Trophoblast cell (in vitro differentiated cells and primary cell): ENCODE results near the gene PIP5K1C.

Experiments
- DNase-seq, 2 donors: peaks; one replicate each; pipeline ENCODE4 v3.0.0-alpha.2; 2016
- H2AFZ ChIP-seq: 2 replicates; pipeline ENCODE4 v1.6.1; 2013; ENCODE audit warnings: low read length, moderate library complexity, mild to moderate bottlenecking; ENCODE audit not compliant: insufficient read depth, poor library complexity
- H2AK5ac ChIP-seq: 2 replicates; pipeline ENCODE4 v1.6.1; 2013; ENCODE audit warnings: mild to moderate bottlenecking, low read length
- H2BK120ac ChIP-seq: 2 replicates; pipeline ENCODE4 v1.6.1; 2013; ENCODE audit warnings: low read length, mild to moderate bottlenecking, moderate library complexity; ENCODE audit not compliant: insufficient read depth, poor library complexity
- H2BK12ac ChIP-seq: 2 replicates; pipeline ENCODE4 v1.6.1; 2013; ENCODE audit warnings: mild to moderate bottlenecking, low read length, moderate library complexity
- H2BK5ac ChIP-seq: 2 replicates; pipeline ENCODE4 v1.6.1; 2013; ENCODE audit warnings: low read length, low read depth, moderate library complexity, mild to moderate bottlenecking; ENCODE audit not compliant: poor library complexity
- H3K14ac ChIP-seq: 2 replicates; pipeline ENCODE4 v1.6.1; 2013; ENCODE audit warnings: mild to moderate bottlenecking, low read length
- H3K18ac ChIP-seq: 2 replicates; pipeline ENCODE4 v1.6.1; 2013; ENCODE audit warnings: mild to moderate bottlenecking, low read length
- H3K23ac ChIP-seq: 2 replicates; pipeline ENCODE4 v1.6.1; 2013; ENCODE audit warnings: low read length
- H3K27ac ChIP-seq: 2 replicates; pipeline ENCODE4 v1.5.1; 2013; ENCODE audit warnings: low read depth, mild to moderate bottlenecking, inconsistent platforms, low read length, moderate library complexity
- H3K27me3 ChIP-seq: 2 replicates; pipeline ENCODE4 v1.6.1; 2013; ENCODE audit warnings: inconsistent platforms, mild to moderate bottlenecking, low read length, moderate library complexity; ENCODE audit not compliant: insufficient read depth
- H3K36me3 ChIP-seq, 2 experiments: 1 replicate in 1 of 2; 2 replicates in 1 of 2; pipeline ENCODE4 v1.6.1; 2013; ENCODE audit warnings: low read length in 2 of 2, mild to moderate bottlenecking in 2 of 2, moderate library complexity in 1 of 2; ENCODE audit not compliant: insufficient read depth in 2 of 2, control insufficient read depth in 1 of 2
- H3K4ac ChIP-seq: 2 replicates; pipeline ENCODE4 v1.6.1; 2013; ENCODE audit warnings: low read depth, mild to moderate bottlenecking, low read length, moderate library complexity
- H3K4me1 ChIP-seq, 2 experiments: 1 replicate in 1 of 2; 2 replicates in 1 of 2; pipeline ENCODE4 v1.6.1; 2013; ENCODE audit warnings: low read length in 2 of 2, mild to moderate bottlenecking in 2 of 2, moderate library complexity in 1 of 2; ENCODE audit not compliant: insufficient read depth in 2 of 2, control insufficient read depth in 1 of 2
- H3K4me2 ChIP-seq: 2 replicates; pipeline ENCODE4 v1.6.1; 2013; ENCODE audit warnings: inconsistent platforms, mild to moderate bottlenecking, low read length, moderate library complexity
- H3K4me3 ChIP-seq: 2 replicates; pipeline ENCODE4 v1.5.1; 2013; ENCODE audit warnings: mild to moderate bottlenecking, low read depth, low read length, inconsistent platforms
- H3K79me1 ChIP-seq: one replicate; pipeline ENCODE4 v1.6.1; 2013; ENCODE audit warnings: low read length
- H3K79me2 ChIP-seq: 2 replicates; pipeline ENCODE4 v1.6.1; 2013; ENCODE audit warnings: low read length, mild to moderate bottlenecking; ENCODE audit not compliant: control insufficient read depth, insufficient read depth, poor library complexity
- H3K9ac ChIP-seq: 2 replicates; pipeline ENCODE4 v1.6.1; 2013; ENCODE audit warnings: mild to moderate bottlenecking, low read length
- H3K9me3 ChIP-seq: 2 replicates; pipeline ENCODE4 v1.6.1; 2013; ENCODE audit warnings: low read depth, mild to moderate bottlenecking, control low read depth, inconsistent platforms, low read length; ENCODE audit not compliant: insufficient read depth
- H4K12ac ChIP-seq: 2 replicates; pipeline ENCODE4 v1.6.1; 2013; ENCODE audit warnings: low read depth, mild to moderate bottlenecking, low read length, moderate library complexity
- H4K8ac ChIP-seq: 2 replicates; pipeline ENCODE4 v1.6.1; 2013; ENCODE audit warnings: low read depth, mild to moderate bottlenecking, low read length, moderate library complexity
- H4K91ac ChIP-seq: one replicate; pipeline ENCODE4 v1.6.1; 2013; ENCODE audit warnings: low read depth, mild to moderate bottlenecking, low read length, moderate library complexity
- WGBS: extraction: QIAGEN DNeasy Blood & Tissue Kit; methylation state at CpG from one replicate; pipeline ENCODE4 v1.1.7; 2013; ENCODE audit warnings: missing lambda C conversion rate; ENCODE audit not compliant: insufficient read length, insufficient coverage; ENCODE audit errors: extremely low coverage; 5-methylcytosine and 5-hydroxymethylcytosine counted together

The PIP5K1C gene

DNA sequence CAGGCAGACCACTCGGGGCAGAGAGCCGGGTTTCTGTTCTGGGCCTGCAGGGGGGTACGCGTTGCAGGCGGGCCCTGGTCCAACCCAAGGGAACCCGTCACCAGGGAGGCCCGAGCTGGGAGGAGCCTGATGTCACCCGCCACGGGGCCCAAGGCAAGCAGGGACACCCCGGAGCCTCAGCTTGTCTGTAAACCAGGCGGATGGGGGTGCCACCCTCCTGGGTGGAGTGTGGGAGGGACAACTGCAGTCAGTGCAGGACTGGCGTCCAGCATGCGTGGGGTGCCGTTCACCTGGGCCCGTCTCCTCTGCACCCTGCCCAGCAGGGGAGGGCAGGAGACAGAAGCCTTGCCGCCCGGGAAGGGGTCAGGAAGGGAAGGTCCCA is 80.6 kb downstream of the PIP5K1C start:
- no peaks in the 10 kb centered on the region for H3K79me1 ChIP-seq
- H3K4me2 ChIP-seq: no peak overlapping the region
- no peak overlapping the region for H3K4me3 ChIP-seq
- no peak overlapping the region for H2AK5ac ChIP-seq
- H2AFZ ChIP-seq: no peak overlapping the region
- no peak overlapping the region for H3K9ac ChIP-seq
- peaks cover 58 to 59% of the 10 kb centered on the region in 2 experiments for H3K36me3 ChIP-seq
- H3K9me3 ChIP-seq: no peaks in the 10 kb centered on the region
- H3K18ac ChIP-seq: no peak overlapping the region
- H2BK5ac ChIP-seq: no peak overlapping the region
- H3K27ac ChIP-seq: no peak overlapping the region
- H3K79me2 ChIP-seq: no peaks in the 10 kb centered on the region
- no peak overlapping the region for H2BK12ac ChIP-seq
- no peak overlapping the region for H4K91ac ChIP-seq
- no peak overlapping the region for H2BK120ac ChIP-seq
- no peak overlapping the region for H3K14ac ChIP-seq
- peaks cover 0 to 6% of the 10 kb centered on the region in 2 experiments for H3K4me1 ChIP-seq
- H4K12ac ChIP-seq: no peak overlapping the region
- H4K8ac ChIP-seq: no peak overlapping the region
- no CpG with 5 or more reads among the region's 17 CpGs for WGBS
- H3K23ac ChIP-seq: no peak overlapping the region
- H3K4ac ChIP-seq: no peak overlapping the region
- no peak for DNase-seq
- no peaks in the 10 kb centered on the region for H3K27me3 ChIP-seq

DNA sequence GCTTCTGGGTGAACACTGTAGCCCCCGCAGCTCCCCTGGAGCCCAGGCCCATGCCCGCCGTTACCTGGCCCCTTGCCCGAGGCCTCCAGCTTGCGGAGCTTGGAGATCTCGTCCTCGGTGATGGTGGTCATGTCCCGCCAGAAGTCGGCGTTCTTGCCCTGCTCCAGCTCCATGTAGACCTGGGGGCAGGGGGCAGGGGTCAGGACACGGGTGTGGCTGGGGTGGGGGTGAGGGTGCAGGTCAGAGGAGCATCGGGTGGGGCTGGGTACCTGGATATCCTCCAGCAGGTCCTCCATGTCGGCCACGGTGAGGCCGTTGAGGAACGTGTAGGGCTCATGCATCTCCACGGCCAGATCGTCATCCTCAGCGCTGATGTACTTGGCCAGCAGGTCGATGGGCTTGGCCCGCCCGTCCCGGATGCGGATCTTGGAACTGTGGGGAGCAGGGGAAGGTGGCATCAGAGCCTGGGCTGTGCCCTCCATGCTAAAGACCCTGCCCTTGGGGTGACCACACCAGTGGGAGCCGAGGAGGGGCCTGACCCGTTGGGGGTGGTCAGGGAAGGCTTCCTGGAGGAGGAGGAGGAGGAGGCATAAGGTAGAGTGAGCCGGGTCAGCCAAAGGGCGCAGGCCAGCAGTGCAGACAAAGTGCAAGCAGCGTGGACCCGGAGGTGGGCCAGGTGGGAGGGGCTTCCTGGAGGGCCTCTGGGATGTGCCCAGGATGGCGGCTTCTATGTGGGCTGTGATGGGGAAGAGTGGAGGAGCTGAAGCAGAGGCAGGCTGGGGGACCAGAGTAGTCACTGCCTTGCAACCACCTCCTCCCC is 81.2 kb downstream of the PIP5K1C start:
- Histone ChIP-seq H3K14ac (no peak overlapping the region), H3K79me1 (no peaks in the 10 kb centered on the region), H3K9me3 (no peaks in the 10 kb centered on the region), H3K4me3 (no peak overlapping the region), H3K4me2 (no peak overlapping the region), H3K23ac (no peak overlapping the region), H4K12ac (no peak overlapping the region), H2BK5ac (no peak overlapping the region), H4K91ac (no peak overlapping the region), H3K4me1 (peaks cover 0 to 6% of the 10 kb centered on the region in 2 experiments), H4K8ac (no peak overlapping the region), H3K4ac (no peak overlapping the region), H2BK12ac (no peak overlapping the region), H2AK5ac (no peak overlapping the region), H3K27me3 (no peaks in the 10 kb centered on the region), H3K79me2 (no peaks in the 10 kb centered on the region), H3K18ac (no peak overlapping the region), H3K9ac (no peak overlapping the region), H3K36me3 (peaks cover 59 to 61% of the 10 kb centered on the region in 2 experiments), H2AFZ (no peak overlapping the region), H3K27ac (no peak overlapping the region), H2BK120ac (no peak overlapping the region)
- WGBS: no CpG with 5 or more reads among the region's 31 CpGs
- DNase-seq: no peak

DNA sequence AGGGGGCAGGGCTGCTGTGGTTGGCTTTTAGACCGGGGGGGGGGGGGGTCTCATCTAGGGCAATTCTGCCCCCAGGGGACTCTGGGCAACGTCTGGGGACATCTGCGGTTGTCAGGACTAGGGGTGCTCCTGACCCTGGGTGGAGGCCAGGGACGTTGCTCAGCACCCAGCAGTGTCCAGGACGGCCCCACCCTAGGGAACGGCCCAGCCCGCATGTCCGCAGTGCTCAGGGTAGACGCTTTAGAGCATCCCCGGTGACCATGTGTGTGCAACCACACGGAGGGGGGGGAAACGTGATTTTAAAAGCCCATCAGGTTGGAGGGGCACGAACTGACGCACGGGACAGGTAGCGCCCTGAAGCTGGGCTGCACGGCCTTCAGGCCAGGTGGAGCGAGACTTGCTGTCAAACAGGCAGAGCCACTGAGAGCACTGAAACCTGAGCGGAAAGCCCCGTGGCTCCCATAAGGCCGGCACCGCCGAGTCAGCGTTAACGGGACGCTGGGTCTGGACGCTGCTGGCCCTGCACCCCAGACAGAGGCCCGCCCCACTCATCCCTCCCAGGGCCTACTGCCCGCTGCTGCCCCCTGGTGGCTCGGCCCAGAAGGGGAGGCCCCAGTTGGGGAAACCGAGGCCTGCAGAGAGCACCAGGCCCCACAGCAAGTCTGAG is 82.0 kb downstream of the PIP5K1C start:
- H3K23ac ChIP-seq: no peak overlapping the region
- no CpG with 5 or more reads among the region's 31 CpGs for WGBS

DNA sequence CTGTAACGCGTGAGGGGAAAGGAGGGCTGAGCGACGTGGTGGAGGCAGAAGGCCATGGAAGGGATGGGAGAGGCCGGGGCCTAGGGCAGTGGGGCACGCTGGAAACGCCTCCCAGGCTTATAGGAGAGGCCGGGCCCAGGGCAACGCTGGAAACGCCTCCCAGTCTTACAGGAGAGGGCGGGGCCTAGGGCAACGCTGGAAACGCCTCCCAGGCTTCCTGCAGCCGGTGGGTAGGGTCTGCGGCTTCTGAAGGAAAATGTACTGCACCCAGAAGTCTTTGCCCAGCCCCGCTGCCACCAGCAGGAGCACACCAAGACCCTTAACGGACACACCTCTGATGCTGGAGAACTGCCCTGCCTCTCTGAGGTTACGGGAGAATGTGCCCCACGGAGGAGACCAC is 82.8 kb downstream of the PIP5K1C start:
- H3K9me3 ChIP-seq: no peaks in the 10 kb centered on the region
- H3K79me1 ChIP-seq: no peaks in the 10 kb centered on the region
- H3K27ac ChIP-seq: no peak overlapping the region
- no peak overlapping the region for H3K18ac ChIP-seq
- H3K14ac ChIP-seq: no peak overlapping the region
- H3K4me2 ChIP-seq: no peak overlapping the region
- no peak overlapping the region for H2BK12ac ChIP-seq
- H3K23ac ChIP-seq: no peak overlapping the region
- no CpG with 5 or more reads among the region's 19 CpGs for WGBS
- H3K4ac ChIP-seq: no peak overlapping the region
- no peak overlapping the region for H2BK120ac ChIP-seq
- no peaks in the 10 kb centered on the region for H3K79me2 ChIP-seq
- H3K9ac ChIP-seq: no peak overlapping the region
- H2AK5ac ChIP-seq: no peak overlapping the region
- peaks cover 0 to 6% of the 10 kb centered on the region in 2 experiments for H3K4me1 ChIP-seq
- H3K36me3 ChIP-seq: peaks cover 58 to 62% of the 10 kb centered on the region in 2 experiments
- DNase-seq: no peak
- H3K4me3 ChIP-seq: no peak overlapping the region
- no peak overlapping the region for H4K8ac ChIP-seq
- no peak overlapping the region for H4K91ac ChIP-seq
- no peaks in the 10 kb centered on the region for H3K27me3 ChIP-seq
- H4K12ac ChIP-seq: no peak overlapping the region
- no peak overlapping the region for H2AFZ ChIP-seq
- no peak overlapping the region for H2BK5ac ChIP-seq

More for the DNA sequence above, 82.0 kb downstream of the PIP5K1C start:
- Histone ChIP-seq H3K9me3 (no peaks in the 10 kb centered on the region), H3K27me3 (no peaks in the 10 kb centered on the region), H3K4me1 (peaks cover 0 to 6% of the 10 kb centered on the region in 2 experiments), H4K12ac (no peak overlapping the region), H3K27ac (no peak overlapping the region), H3K4me2 (no peak overlapping the region), H2BK12ac (no peak overlapping the region), H2AK5ac (no peak overlapping the region), H3K14ac (no peak overlapping the region), H4K91ac (no peak overlapping the region), H2AFZ (no peak overlapping the region), H3K4ac (no peak overlapping the region), H3K9ac (no peak overlapping the region), H3K79me2 (no peaks in the 10 kb centered on the region), H3K4me3 (no peak overlapping the region), H3K18ac (peak overlapping the region; percentile 22), H3K36me3 (peaks cover 57 to 59% of the 10 kb centered on the region in 2 experiments), H4K8ac (no peak overlapping the region), H2BK120ac (no peak overlapping the region), H3K79me1 (no peaks in the 10 kb centered on the region), H2BK5ac (no peak overlapping the region)
- DNase-seq: peak; percentile 24 to 52
